Measurements from ENCODE around the gene ARF6. TPM values are rescaled to one million over a fixed set of nuclear protein-coding genes. Genes with fewer than 3 reads are reported as not detected.

ARF6 gene
- total RNA-seq: 72.2 and 76.8 TPM in 2 replicates

DNA sequence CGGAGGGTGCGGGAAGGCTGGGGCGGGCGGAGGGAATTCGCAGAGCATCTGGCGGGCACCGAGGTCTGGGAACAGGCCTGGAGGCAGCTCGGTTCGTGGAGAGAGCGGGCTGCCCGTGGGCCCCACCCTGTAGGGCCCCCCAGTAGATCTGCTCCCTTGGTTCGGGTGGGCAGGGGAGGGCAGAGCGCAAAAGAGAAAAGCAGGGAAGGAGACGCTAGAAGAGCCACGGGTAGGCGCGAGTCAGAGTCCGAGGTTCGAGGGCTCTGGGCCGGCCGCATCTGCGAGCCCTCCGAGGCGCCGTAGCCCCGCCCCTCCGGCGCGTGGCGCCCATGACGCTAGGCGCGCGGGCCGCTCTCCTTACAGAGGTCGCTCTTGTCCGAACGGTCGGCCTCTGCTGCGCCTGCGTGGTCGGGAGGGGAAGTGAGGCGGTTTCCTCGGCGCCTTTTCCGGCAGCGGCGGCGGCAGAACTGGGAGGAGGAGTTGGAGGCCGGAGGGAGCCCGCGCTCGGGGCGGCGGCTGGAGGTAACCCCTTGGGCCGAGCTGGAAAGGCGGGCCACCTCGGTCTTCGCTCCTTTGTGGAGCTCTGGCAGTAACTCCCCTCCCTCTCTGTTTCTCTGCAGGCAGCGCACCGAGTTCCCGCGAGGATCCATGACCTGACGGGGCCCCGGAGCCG, at the start of gene ARF6:
Gene ARF6, plus strand, starts transcription at position 447 of the 673 bp plus-strand sequence. CDS start 655 bp downstream, outside the sequence.

DNA sequence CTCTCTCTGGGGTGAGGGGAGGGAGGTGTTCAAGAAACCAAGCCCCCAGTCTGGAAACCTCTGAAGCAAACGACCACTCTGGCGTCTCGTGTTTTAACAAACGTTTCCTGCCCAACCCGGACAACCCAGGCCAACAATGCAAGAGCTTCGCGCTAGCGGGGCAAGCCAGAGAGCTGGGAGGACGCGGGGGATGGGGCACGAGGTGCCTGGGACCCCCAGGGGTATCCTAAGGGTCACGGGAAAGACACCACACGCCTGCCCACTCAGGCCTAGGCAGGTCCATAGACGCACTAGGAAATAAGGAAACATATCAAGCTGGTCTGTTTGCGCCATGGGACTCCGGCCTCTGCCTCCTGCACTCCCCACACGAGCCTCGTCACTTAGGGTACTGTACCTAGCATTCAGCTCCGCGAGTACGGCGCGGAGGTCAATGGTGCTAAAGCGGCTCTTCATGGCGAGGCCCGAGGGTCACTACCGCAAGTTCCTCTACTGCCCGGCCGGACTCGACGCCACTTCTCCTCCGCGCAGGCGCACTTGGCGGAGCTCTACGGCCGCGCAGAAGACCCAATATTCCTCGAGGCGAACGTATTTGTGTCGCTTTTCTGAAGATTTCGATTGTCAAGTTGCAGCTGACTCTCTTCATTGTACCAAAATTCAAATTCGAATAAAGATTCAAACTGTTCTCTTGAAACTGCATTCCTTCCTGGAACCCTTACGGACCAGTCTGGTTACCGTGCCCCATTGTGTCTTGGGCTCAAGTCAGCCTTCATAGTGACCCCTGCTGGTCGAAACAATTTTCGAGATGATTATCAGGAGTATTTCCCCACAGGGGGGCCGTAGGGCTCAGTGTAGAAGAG, 40.4 kb upstream of the ARF6 start, which contains the start of gene NEMF:
Gene NEMF, minus strand, starts transcription at position 488 of the 857 bp plus-strand sequence. Its CDS starts 35 bp downstream, at position 453.

Other genes with a start within 250 kb of the ARF6 start
- 3.9 and 25.6 TPM in 2 replicates for gene POLE2, start 204.9 kb upstream of the ARF6 start, total RNA-seq
- gene KLHDC1, start 200.0 kb upstream of the ARF6 start, total RNA-seq: 0.38 and 0.49 TPM in 2 replicates
- gene KLHDC2, start 124.9 kb upstream of the ARF6 start, total RNA-seq: 18.3 and 53.4 TPM in 2 replicates
- gene NEMF, start 40.3 kb upstream of the ARF6 start, total RNA-seq: 18.3 and 21.3 TPM in 2 replicates
- gene VCPKMT, start 223.5 kb downstream of the ARF6 start, total RNA-seq: 2.8 and 4.4 TPM in 2 replicates

Data from mesangial cell (primary cell).